K562 (cell line): Measurements from ENCODE around the gene LRP4. TPM values are rescaled to one million over a fixed set of nuclear protein-coding genes. Genes with fewer than 3 reads are reported as not detected.

Experiments used
- ATAC-seq: fragments of 200-7000 bp; cut with Tn5 transposase; 3 replicates; pipeline ENCODE4 v1.9.1; 2020; ENCODE audit warnings: moderate library complexity
- BruUV-seq: library from RNA; stranded (reverse); fragments of 400-500 nt; replicated peaks from 2 replicates; lab custom pipeline; 2021; lab: Mats Ljungman, UMichigan
- CTCF ChIA-PET: fragments of 300-600 bp; formaldehyde crosslinking; extraction: SDS; loops from one replicate; lab custom pipeline; 2021; ENCODE audit warnings: low intra/inter-chr PET ratio; lab: Yijun Ruan, JAX
- POLR2A ChIA-PET: fragments of 300-600, 350-650 bp; sonication (Branson Sonifier 250); formaldehyde crosslinking; extraction: SDS; loops from one replicate; lab custom pipeline; 2021; ENCODE audit warnings: antibody characterized with exemption, inconsistent platforms; lab: Yijun Ruan, JAX
- DNase-seq, 4 experiments: peaks; one replicate each; pipeline versions ENCODE4 v3.0.0 to v3.0.0-alpha.2; 2011 to 2018; ENCODE audit warnings: low spot score in 3 of 4, mixed read lengths in 3 of 4; ENCODE audit errors: extremely low read depth in 1 of 4
- FAIRE-seq: peaks from 2 replicates; lab custom pipeline; 2011; peaks lifted over from hg19 to GRCh38; lab: Jason Lieb, UNC
- H2AFZ ChIP-seq: 2 replicates; pipeline ENCODE4 v1.6.0; 2011; ENCODE audit warnings: low read depth, low read length, control low read depth, inconsistent platforms
- H3K27ac ChIP-seq: fragments of 200-600 bp; 3 replicates; pipeline ENCODE4 v1.8.0; 2011; ENCODE audit warnings: low read depth, mild to moderate bottlenecking, control low read depth, inconsistent platforms, low read length, moderate library complexity, mixed read lengths; ENCODE audit errors: extremely low read depth
- H3K27me3 ChIP-seq, 2 experiments: fragments of 300-600 bp in 1 of 2; 2 replicates in 1 of 2; 3 replicates in 1 of 2; pipeline versions ENCODE4 v1.6.0 to v1.8.0; 2011; ENCODE audit warnings: inconsistent platforms in 2 of 2, low read length in 2 of 2, mild to moderate bottlenecking in 1 of 2, mixed read lengths in 1 of 2, moderate library complexity in 1 of 2; ENCODE audit not compliant: control insufficient read depth in 2 of 2, insufficient read depth in 2 of 2
- H3K36me3 ChIP-seq: fragments of 300-600 bp; 3 replicates; pipeline ENCODE4 v1.8.0; 2011; ENCODE audit warnings: mild to moderate bottlenecking, low read length, inconsistent platforms; ENCODE audit not compliant: control insufficient read depth, insufficient read depth
- H3K4me1 ChIP-seq, 2 experiments: fragments of 200-600 bp in 1 of 2; replicated peaks in 1 of 2; 2 replicates in 1 of 2; 3 replicates in 1 of 2; pipeline versions ENCODE4 v1.5.1 to v1.8.0; 2011; ENCODE audit warnings: inconsistent platforms in 2 of 2, low read length in 2 of 2, mild to moderate bottlenecking in 1 of 2, mixed read lengths in 1 of 2, moderate library complexity in 1 of 2; ENCODE audit not compliant: control insufficient read depth in 2 of 2, insufficient read depth in 2 of 2
- H3K4me2 ChIP-seq: 2 replicates; pipeline ENCODE4 v1.6.1; 2011; ENCODE audit warnings: low read length, control low read depth, inconsistent platforms, mixed read lengths; ENCODE audit not compliant: insufficient read depth
- H3K4me3 ChIP-seq: fragments of 200-600 bp; sonication (generic), shearing (Covaris generic); 2 replicates; pipeline ENCODE4 v1.5.1; 2016; ENCODE audit warnings: control low read depth, inconsistent platforms
- H3K79me2 ChIP-seq: fragments of 200-600 bp; 3 replicates; pipeline ENCODE4 v1.8.0; 2011; ENCODE audit warnings: low read length, inconsistent platforms; ENCODE audit not compliant: control insufficient read depth, insufficient read depth
- H3K9ac ChIP-seq, 2 experiments: 2 replicates each; pipeline versions ENCODE4 v1.6.0 to v1.6.1; 2011; ENCODE audit warnings: low read depth in 2 of 2, low read length in 2 of 2, control low read depth in 1 of 2, inconsistent platforms in 1 of 2, mild to moderate bottlenecking in 1 of 2, mixed read lengths in 1 of 2; ENCODE audit not compliant: insufficient read depth in 1 of 2
- H3K9me1 ChIP-seq: one replicate; pipeline ENCODE4 v1.6.0; 2011; ENCODE audit warnings: inconsistent platforms, mild to moderate bottlenecking, low read length, moderate library complexity; ENCODE audit not compliant: control insufficient read depth, insufficient read depth
- H3K9me3 ChIP-seq: replicated peaks from 2 replicates; pipeline ENCODE4 v1.5.1; 2011; ENCODE audit warnings: low read depth, low read length, inconsistent platforms; ENCODE audit not compliant: control insufficient read depth, insufficient read depth
- H4K20me1 ChIP-seq: replicated peaks from 2 replicates; pipeline ENCODE4 v1.6.1; 2011; ENCODE audit warnings: low read length, inconsistent platforms, mixed read lengths; ENCODE audit not compliant: control insufficient read depth, insufficient read depth
- CHCHD3 ChIP-seq: fragments of 250-450 bp; sonication (Bioruptor Pico); IDR thresholded peaks from 2 replicates; pipeline ENCODE4 v2.1.2; 2022; ENCODE audit warnings: mild to moderate bottlenecking
- CREB5 ChIP-seq: fragments of 250-450 bp; sonication (Bioruptor Pico); IDR thresholded peaks from 2 replicates; pipeline ENCODE4 v1.5.0; 2020; ENCODE audit warnings: mild to moderate bottlenecking
- ELF2 ChIP-seq: fragments of 250-450 bp; sonication (Bioruptor Pico); IDR thresholded peaks from 2 replicates; pipeline ENCODE4 v1.5.0; 2021; ENCODE audit warnings: mild to moderate bottlenecking
- HMG20B ChIP-seq: fragments of 250-450 bp; sonication (Bioruptor Pico); IDR thresholded peaks from 2 replicates; pipeline ENCODE4 v1.5.0; 2021; ENCODE audit warnings: mild to moderate bottlenecking
- NR3C1 ChIP-seq: sonication (generic); formaldehyde crosslinking; IDR thresholded peaks from 2 replicates; pipeline ENCODE4 v1.8.1; 2022; ENCODE audit warnings: missing genetic modification reagents
- NUFIP1 ChIP-seq: fragments of 450-650 bp; IDR thresholded peaks from 2 replicates; pipeline ENCODE4 v1.6.1; 2018; ENCODE audit not compliant: partially characterized antibody
- RFX5 ChIP-seq: IDR thresholded peaks from 2 replicates; pipeline ENCODE4 v1.6.1; 2011; ENCODE audit warnings: low read depth, mild to moderate bottlenecking, improper control_type of control experiment, low read length
- SMARCB1 ChIP-seq: IDR thresholded peaks from 2 replicates; pipeline ENCODE4 v1.6.1; 2011; ENCODE audit warnings: improper control_type of control experiment, low read depth; ENCODE audit not compliant: insufficient read length
- XRCC5 ChIP-seq: fragments of 200-400 bp; formaldehyde crosslinking; IDR thresholded peaks from 2 replicates; pipeline ENCODE4 v1.6.1; 2017; ENCODE audit warnings: low read depth, mild to moderate bottlenecking, low read length
- YY1 ChIP-seq, 3 experiments: IDR thresholded peaks; 2 replicates each; pipeline ENCODE4 v1.6.1; 2011; ENCODE audit warnings: low read length in 2 of 3, mild to moderate bottlenecking in 2 of 3, moderate library complexity in 2 of 3, borderline replicate concordance in 1 of 3, control low read depth in 1 of 3, low read depth in 1 of 3; ENCODE audit not compliant: insufficient read depth in 3 of 3, insufficient replicate concordance in 2 of 3, control insufficient read depth in 1 of 3, insufficient read length in 1 of 3; ENCODE audit errors: extremely low read depth in 1 of 3
- ZNF197 ChIP-seq: fragments of 200-800 bp; sonication (Bioruptor generic); IDR thresholded peaks from 2 replicates; pipeline ENCODE4 v1.6.1; 2016; ENCODE audit warnings: low read depth, missing genetic modification characterization, missing compliant biosample characterization
- ZNF668 ChIP-seq: fragments of 250-450 bp; sonication (Bioruptor Pico); IDR thresholded peaks from 2 replicates; pipeline ENCODE4 v1.8.0; 2022; ENCODE audit warnings: mild to moderate bottlenecking, inconsistent platforms
- ZNF766 ChIP-seq: fragments of 200-800 bp; sonication (Bioruptor generic); conservative IDR thresholded peaks from 2 replicates; pipeline ENCODE4 v1.6.1; 2016; ENCODE audit warnings: missing genetic modification characterization, missing compliant biosample characterization
- WGBS: fragments of 100-300 bp; shearing (Covaris generic); methylation state at CpG from one replicate; pipeline ENCODE4 v1.1.6; 2016; ENCODE audit warnings: low coverage, mixed read lengths; ENCODE audit not compliant: insufficient coverage; ENCODE audit errors: missing lambda C conversion rate; 5-methylcytosine and 5-hydroxymethylcytosine counted together
- in situ Hi-C: fragments of 300-500 bp; cut with MboI; formaldehyde crosslinking; loops from 4 replicates; pipeline ENCODE4 v1.15.0; 2018; ENCODE audit warnings: inconsistent platforms, mixed read lengths
- intact Hi-C: fragments of 100-400 bp; cut with micrococcal nuclease; formaldehyde crosslinking; loops from 2 replicates; pipeline ENCODE4 v1.14.2; 2022
- polyA plus RNA-seq, 8 experiments: library from polyadenylated mRNA; depleted of rRNA in 4 of 8; stranded (reverse) in 5 of 8; unstranded in 3 of 8; fragments of >200 nt; fragmentation: Nextera tagmentation in 2 of 8; fragmentation: Illumina TruSeq in 1 of 8; extraction: Ambion mirVana in 2 of 8; extraction: Trizol in 1 of 8; gene quantifications; 2 replicates each; pipeline versions ENCODE4 v1.2.1 to v1.2.3, GENCODE V29; 2011 to 2014; ENCODE audit warnings: inconsistent platforms in 1 of 8, missing spikeins in 1 of 8
- total RNA-seq, 7 experiments: library from RNA; depleted of rRNA in 6 of 7; stranded (reverse); fragments of >200 nt in 6 of 7; fragmentation: Illumina TruSeq in 2 of 7; extraction: Trizol in 2 of 7; gene quantifications; 2 replicates each; pipeline versions ENCODE4 v1.2.1 to v1.2.3, GENCODE V29; 2011 to 2021; ENCODE audit warnings: low replicate concordance in 1 of 7
- TF ChIP-seq, protein P1 (sequence below): fragments of 250-450 bp; sonication (Bioruptor Pico); IDR thresholded peaks from 2 replicates; pipeline ENCODE4 v1.8.0; 2022; ENCODE audit warnings: inconsistent platforms, mild to moderate bottlenecking, moderate library complexity, borderline replicate concordance

LRP4 gene
- total and polyA plus RNA-seq, 9 of the 15 experiments (the other 6 are each of a cell fraction or from before 2014, with no cell fraction given) = 0.04 to 0.54 (median 0.10) TPM

DNA sequence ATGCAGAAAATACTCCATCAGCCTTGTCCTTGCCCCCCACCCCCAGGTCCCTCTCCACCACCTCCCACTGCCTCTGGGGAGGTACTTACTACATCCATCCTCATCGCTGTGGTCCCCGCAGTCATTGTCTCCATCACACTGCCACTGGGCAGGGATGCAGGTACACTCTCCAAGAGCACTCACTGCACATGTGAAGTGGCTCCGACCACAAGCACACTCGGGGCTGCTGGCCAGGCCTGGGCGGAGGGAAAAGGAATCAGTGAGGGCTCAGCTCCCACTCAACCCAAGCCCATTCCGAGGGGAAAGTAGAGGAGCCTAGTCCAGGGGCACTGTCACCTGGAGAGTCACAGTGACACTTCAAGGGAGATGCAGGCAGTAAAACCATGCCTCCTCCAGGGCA lies 15.7 kb downstream of the LRP4 start:
- POLR2A ChIA-PET = no interaction called here

More for the DNA sequence above, 15.7 kb downstream of the LRP4 start:
- no peaks in the 10 kb centered on the region for H3K36me3 ChIP-seq
- intact Hi-C loops = no loop called here
- no peak overlapping the region for H2AFZ ChIP-seq
- H3K9me3 ChIP-seq = no peaks in the 10 kb centered on the region
- TF ChIP-seq ZNF766 (CRISPR knock-in tag) (no peak), CREB5 (no peak), XRCC5 (no peak), CHCHD3 (CRISPR knock-in tag) (no peak), ELF2 (no peak), HMG20B (no peak), SMARCB1 (no peak), ZNF668 (CRISPR knock-in tag) (no peak), NR3C1 (CRISPR knock-in tag) (no peak), RFX5 (no peak), ZNF197 (CRISPR knock-in tag) (no peak), NUFIP1 (no peak), YY1 (IDR thresholded peaks at IDR 0.05; ENCODE audit: borderline replicate concordance in 1 of 3, control insufficient read depth in 1 of 3, extremely low read depth in 1 of 3, insufficient read depth in 3 of 3, insufficient read length in 1 of 3, insufficient replicate concordance in 2 of 3, low read depth in 1 of 3, low read length in 2 of 3) (no peak)
- TF ChIP-seq, protein P1, sequence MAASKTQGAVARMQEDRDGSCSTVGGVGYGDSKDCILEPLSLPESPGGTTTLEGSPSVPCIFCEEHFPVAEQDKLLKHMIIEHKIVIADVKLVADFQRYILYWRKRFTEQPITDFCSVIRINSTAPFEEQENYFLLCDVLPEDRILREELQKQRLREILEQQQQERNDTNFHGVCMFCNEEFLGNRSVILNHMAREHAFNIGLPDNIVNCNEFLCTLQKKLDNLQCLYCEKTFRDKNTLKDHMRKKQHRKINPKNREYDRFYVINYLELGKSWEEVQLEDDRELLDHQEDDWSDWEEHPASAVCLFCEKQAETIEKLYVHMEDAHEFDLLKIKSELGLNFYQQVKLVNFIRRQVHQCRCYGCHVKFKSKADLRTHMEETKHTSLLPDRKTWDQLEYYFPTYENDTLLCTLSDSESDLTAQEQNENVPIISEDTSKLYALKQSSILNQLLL = no peak
- no peak overlapping the region for H3K4me2 ChIP-seq
- ATAC-seq (no peak), FAIRE-seq (no peak), DNase-seq (no peak)
- under 1% methylated on average over 6 of the region's 6 CpGs for WGBS
- H3K9me1 ChIP-seq = no peaks in the 10 kb centered on the region
- no peak overlapping the region for H3K4me3 ChIP-seq
- no peak overlapping the region for H3K9ac ChIP-seq
- H4K20me1 ChIP-seq = no peaks in the 10 kb centered on the region
- peaks cover 20 to 50% of the 10 kb centered on the region in 2 experiments; a peak in 4 of 5 replicates for H3K27me3 ChIP-seq
- no peaks in the 10 kb centered on the region for H3K79me2 ChIP-seq
- CTCF ChIA-PET = no interaction called here
- in situ Hi-C loops = no loop called here
- H3K27ac ChIP-seq = no peak overlapping the region
- peaks cover 3 to 11% of the 10 kb centered on the region in 2 experiments; a peak in 3 of 5 replicates for H3K4me1 ChIP-seq
- BruUV-seq = no TSS peak
